Motor neuron (in vitro differentiated cells): ENCODE data around the gene CWC22. TPM values are rescaled to one million over a fixed set of nuclear protein-coding genes. Genes with fewer than 3 reads are reported as not detected.
A peak's percentile ranks its signal among the peaks of the same experiment; 100 is the strongest.
"Not testable (repeated sequence)": the region's sequence is repeated elsewhere in the genome, so short reads cannot be mapped to it uniquely, and the experiment has no call there.

Experiments used
- ATAC-seq, 8 experiments: fragments of 200-7000 bp; cut with Tn5 transposase; replicated peaks in 6 of 8; 2 replicates each; pipeline ENCODE4 v1.8.0; 2021; ENCODE audit warnings: mild to moderate bottlenecking in 8 of 8, moderate library complexity in 8 of 8
- H3K27ac ChIP-seq, 2 donors: fragments of 250-450 bp; sonication (Bioruptor Pico); 2 replicates each; pipeline ENCODE4 v1.9.0; 2021; ENCODE audit warnings: antibody characterized with exemption in 2 of 2, mild to moderate bottlenecking in 2 of 2, moderate library complexity in 1 of 2
- H3K4me1 ChIP-seq, 2 donors: fragments of 250-450 bp; sonication (Bioruptor Pico); replicated peaks in 1 of 2; 2 replicates each; pipeline ENCODE4 v1.6.1; 2021; ENCODE audit warnings: antibody characterized with exemption in 2 of 2, mild to moderate bottlenecking in 2 of 2, moderate library complexity in 1 of 2
- H3K4me3 ChIP-seq, 5 donors: fragments of 250-450 bp; sonication (Bioruptor Pico); 2 replicates each; pipeline ENCODE4 v1.9.0; 2021; ENCODE audit warnings: antibody characterized with exemption in 5 of 5, mild to moderate bottlenecking in 5 of 5, moderate library complexity in 4 of 5
- WGBS, 10 experiments: fragments of 450-650 bp; shearing (Covaris generic); methylation state at CpG; one replicate each; pipeline ENCODE4 v1.0.0; 2022; 5-methylcytosine and 5-hydroxymethylcytosine counted together
- in situ Hi-C, 9 experiments: fragments of 400-800 bp; cut with MboI; loops; one replicate each; pipeline ENCODE4 v1.15.0; 2021; ENCODE audit warnings: low sequenced_read_pairs in 9 of 9, low pct_unique_long_range_greater_than_20kb in 2 of 9; ENCODE audit not compliant: unreplicated experiment in 9 of 9
- total RNA-seq, 8 experiments: library from RNA; unstranded; fragments of 300-600 nt; gene quantifications; 2 replicates each; pipeline versions ENCODE4 v1.2.3 to v1.2.4, GENCODE V29; 2022

The CWC22 gene
- 10 to 100 TPM; 15.1 to 25.9 (median 19.7) TPM for total RNA-seq

GRCh38 chr2:180006781-180007579, at the start of gene CWC22:
TSS of gene CWC22 (minus strand) at chr2:180007297. CDS start at chr2:179993341, 13,956 bp downstream.
- peaks cover 0 to 3% of the 10 kb centered on the region in 2 donors for H3K4me1 ChIP-seq
- H3K4me3 ChIP-seq = peak within 1 kb of the TSS; percentile 79 to 98 (median 86)
- in situ Hi-C loops = no loop called here
- H3K27ac ChIP-seq = peak within 1 kb of the TSS; percentile 92 to 93
- peak; percentile 88 to 97 (median 96) for ATAC-seq
- 0 to 2% (median 0%) methylated on average over 1 to 28 of the region's 46 CpGs; no CpG with 5 or more reads in 1 of the 10 experiments for WGBS, 10 experiments

GRCh38 chr2:180056367-180057118, 49.4 kb upstream of the CWC22 start:
- Histone ChIP-seq H3K4me3 (no peak overlapping the region), H3K27ac (no peak overlapping the region), H3K4me1 (peaks cover 0 to 11% of the 10 kb centered on the region in 2 donors)
- 21 to 100% (median 39%) methylated on average over 2 to 15 of the region's 15 CpGs; no CpG with 5 or more reads in 1 of the 10 experiments for WGBS, 10 experiments
- in situ Hi-C loops = loop anchor here in 1 of 9 experiments (25.0 kb wide), 1 partner anchor 219 kb away; no protein-coding TSS in a partner anchor
- ATAC-seq = no peak

GRCh38 chr2:180054576-180054975, 47.5 kb upstream of the CWC22 start:
- ATAC-seq, H3K4me3 ChIP-seq, H3K27ac ChIP-seq: not testable (repeated sequence)
- WGBS, 10 experiments = 0 to 100% (median 65%) methylated on average over 1 of the region's 1 CpG; no CpG with 5 or more reads in 4 of the 10 experiments
- in situ Hi-C loops = loop anchor here in 1 of 9 experiments (25.0 kb wide), 1 partner anchor 217 kb away; no protein-coding TSS in a partner anchor
- peaks cover 0 to 11% of the 10 kb centered on the region in 2 donors for H3K4me1 ChIP-seq

- no peak for ATAC-seq
- Histone ChIP-seq H3K4me3 (no peak overlapping the region), H3K27ac (no peak overlapping the region), H3K4me1 (no peaks in the 10 kb centered on the region)
- WGBS, 10 experiments = 40 to 100% (median 74%) methylated on average over 1 to 3 of the region's 3 CpGs; no CpG with 5 or more reads in 2 of the 10 experiments
- in situ Hi-C loops = loop anchor here in 1 of 9 experiments (25.0 kb wide), 1 partner anchor 213 kb away; no protein-coding TSS in a partner anchor
Observed at GRCh38 chr2:180050246-180050645, 43.1 kb upstream of the CWC22 start.

GRCh38 chr2:180048251-180048650, 41.2 kb upstream of the CWC22 start:
- in situ Hi-C loops = no loop called here
- Histone ChIP-seq H3K27ac (no peak overlapping the region), H3K4me3 (no peak overlapping the region), H3K4me1 (no peaks in the 10 kb centered on the region)
- WGBS, 10 experiments = 11 to 100% (median 69%) methylated on average over 1 of the region's 1 CpG; no CpG with 5 or more reads in 2 of the 10 experiments
- ATAC-seq = no peak

GRCh38 chr2:180046776-180047175, 39.7 kb upstream of the CWC22 start:
- no peak overlapping the region for H3K4me3 ChIP-seq
- in situ Hi-C loops = no loop called here
- ATAC-seq = no peak
- H3K27ac ChIP-seq = no peak overlapping the region
- H3K4me1 ChIP-seq = no peaks in the 10 kb centered on the region

- H3K4me1 ChIP-seq = no peaks in the 10 kb centered on the region
- WGBS, 10 experiments = 57 to 100% (median 84%) methylated on average over 1 of the region's 1 CpG; no CpG with 5 or more reads in 4 of the 10 experiments
- in situ Hi-C loops = no loop called here
- no peak for ATAC-seq
- no peak overlapping the region for H3K27ac ChIP-seq
- H3K4me3 ChIP-seq = no peak overlapping the region
Observed at GRCh38 chr2:180046202-180046601, 39.1 kb upstream of the CWC22 start.

GRCh38 chr2:180040146-180040925, 33.2 kb upstream of the CWC22 start:
- Histone ChIP-seq H3K27ac (no peak overlapping the region), H3K4me3 (no peak overlapping the region), H3K4me1 (no peaks in the 10 kb centered on the region)
- 0 to 100% (median 78%) methylated on average over 1 of the region's 1 CpG; no CpG with 5 or more reads in 1 of the 10 experiments for WGBS, 10 experiments
- ATAC-seq = peak in 3 of 8 experiments; percentile 83 to 98 (median 93)
- in situ Hi-C loops = no loop called here

- WGBS, 10 experiments = 62 to 100% (median 80%) methylated on average over 1 to 2 of the region's 2 CpGs
- no peak for ATAC-seq
- no peaks in the 10 kb centered on the region for H3K4me1 ChIP-seq
- H3K4me3 ChIP-seq = no peak overlapping the region
- no peak overlapping the region for H3K27ac ChIP-seq
- in situ Hi-C loops = no loop called here
Observed at GRCh38 chr2:180038997-180039396, 31.9 kb upstream of the CWC22 start.

GRCh38 chr2:180033993-180034894, 27.1 kb upstream of the CWC22 start:
- WGBS, 10 experiments = 14 to 100% (median 60%) methylated on average over 1 to 4 of the region's 5 CpGs; no CpG with 5 or more reads in 3 of the 10 experiments
- no peak overlapping the region for H3K27ac ChIP-seq
- H3K4me3 ChIP-seq = no peak overlapping the region
- ATAC-seq = peak in 4 of 8 experiments; percentile 45 to 99 (median 98)
- no peaks in the 10 kb centered on the region for H3K4me1 ChIP-seq
- in situ Hi-C loops = no loop called here

GRCh38 chr2:180029575-180029974, 22.5 kb upstream of the CWC22 start:
- Histone ChIP-seq H3K4me1 (no peaks in the 10 kb centered on the region), H3K4me3 (no peak overlapping the region), H3K27ac (no peak overlapping the region)
- in situ Hi-C loops = no loop called here
- WGBS, 10 experiments = 40 to 100% (median 82%) methylated on average over 1 of the region's 1 CpG; no CpG with 5 or more reads in 2 of the 10 experiments
- no peak for ATAC-seq

GRCh38 chr2:180021850-180022249, 14.8 kb upstream of the CWC22 start:
- 80 to 100% (median 92%) methylated on average over 1 to 9 of the region's 23 CpGs; no CpG with 5 or more reads in 3 of the 10 experiments for WGBS, 10 experiments

More at GRCh38 chr2:180021850-180022249, 14.8 kb upstream of the CWC22 start:
- in situ Hi-C loops = no loop called here
- ATAC-seq = no peak
- H3K4me3 ChIP-seq = no peak overlapping the region
- H3K4me1 ChIP-seq = no peaks in the 10 kb centered on the region
- no peak overlapping the region for H3K27ac ChIP-seq
